Neural cell (in vitro differentiated cells): Measurements from ENCODE around the gene CRISP3. TPM values are rescaled to one million over a fixed set of nuclear protein-coding genes. Genes with fewer than 3 reads are reported as not detected.

Source experiments
- H2AFZ ChIP-seq: fragments of 200-600, 300-800 bp; sonication (generic), shearing (Covaris generic); 2 replicates; pipeline ENCODE4 v1.6.0; 2014; ENCODE audit warnings: low read depth, mild to moderate bottlenecking, antibody characterized with exemption, low read length, moderate library complexity
- H3F3A ChIP-seq: fragments of 200-600 bp; shearing (Covaris generic); 2 replicates; pipeline ENCODE4 v1.6.1; 2016; ENCODE audit warnings: mild to moderate bottlenecking, moderate library complexity, mixed read lengths, antibody characterized with exemption, low read length; ENCODE audit not compliant: insufficient read depth, poor library complexity, severe bottlenecking
- H3K27ac ChIP-seq: fragments of 200-600, 300-800 bp; sonication (generic), shearing (Covaris generic); 2 replicates; pipeline ENCODE4 v1.5.1; 2014; ENCODE audit warnings: mild to moderate bottlenecking, low read length, moderate library complexity
- H3K27me3 ChIP-seq: fragments of 300-800, 200-600 bp; sonication (generic), shearing (Covaris generic); 2 replicates; pipeline ENCODE4 v1.6.0; 2014; ENCODE audit warnings: mild to moderate bottlenecking, low read depth, low read length, moderate library complexity; ENCODE audit not compliant: insufficient read depth
- H3K36me3 ChIP-seq: fragments of 300-800, 200-600 bp; sonication (generic), shearing (Covaris generic); 2 replicates; pipeline ENCODE4 v1.5.1; 2014; ENCODE audit warnings: mild to moderate bottlenecking, antibody characterized with exemption, low read length, moderate library complexity; ENCODE audit not compliant: insufficient read depth
- H3K4me2 ChIP-seq: fragments of 300-800, 200-600 bp; sonication (generic), shearing (Covaris generic); 2 replicates; pipeline ENCODE4 v1.6.0; 2014; ENCODE audit warnings: mild to moderate bottlenecking, low read length
- H3K4me3 ChIP-seq: fragments of 300-800, 200-600 bp; sonication (generic), shearing (Covaris generic); 2 replicates; pipeline ENCODE4 v1.5.1; 2014; ENCODE audit warnings: mild to moderate bottlenecking, low read length, moderate library complexity
- H3K79me2 ChIP-seq: fragments of 200-600 bp; shearing (Covaris generic); replicated peaks from 2 replicates; pipeline ENCODE4 v1.6.0; 2014; ENCODE audit warnings: mild to moderate bottlenecking, low read length, moderate library complexity; ENCODE audit not compliant: insufficient read depth
- H3K9ac ChIP-seq: fragments of 300-800, 200-600 bp; sonication (generic), shearing (Covaris generic); 2 replicates; pipeline ENCODE4 v1.6.1; 2016; ENCODE audit warnings: mild to moderate bottlenecking, low read length, mixed read lengths
- H3K9me2 ChIP-seq: fragments of 200-600 bp; shearing (Covaris generic); 2 replicates; pipeline ENCODE4 v1.6.1; 2016; ENCODE audit warnings: mild to moderate bottlenecking, low read length, mixed read lengths; ENCODE audit not compliant: insufficient read depth
- H3K9me3 ChIP-seq: fragments of 200-600, 300-800 bp; sonication (generic), shearing (Covaris generic); 2 replicates; pipeline ENCODE4 v1.6.1; 2016; ENCODE audit warnings: mild to moderate bottlenecking, mixed run types, low read length, moderate library complexity, mixed read lengths
- H4K20me1 ChIP-seq: fragments of 200-600 bp; shearing (Covaris generic); 2 replicates; pipeline ENCODE4 v1.6.1; 2016; ENCODE audit warnings: mild to moderate bottlenecking, mixed run types; ENCODE audit not compliant: insufficient read depth
- EP300 ChIP-seq: fragments of 450-650 bp; conservative IDR thresholded peaks from 2 replicates; pipeline ENCODE4 v1.6.1; 2014; ENCODE audit warnings: antibody characterized with exemption, mild to moderate bottlenecking, moderate library complexity; ENCODE audit not compliant: poor library complexity, severe bottlenecking
- EZH2 ChIP-seq: fragments of 200-600, 300-800 bp; shearing (Covaris generic), sonication (generic); IDR thresholded peaks from 2 replicates; pipeline ENCODE4 v1.6.1; 2014; ENCODE audit warnings: antibody characterized with exemption, low read length, borderline replicate concordance, mild to moderate bottlenecking; ENCODE audit not compliant: insufficient read depth, poor library complexity, severe bottlenecking
- MXI1 ChIP-seq: fragments of 450-650 bp; conservative IDR thresholded peaks from 2 replicates; pipeline ENCODE4 v1.6.1; 2014; ENCODE audit warnings: antibody characterized with exemption, mild to moderate bottlenecking; ENCODE audit not compliant: poor library complexity, severe bottlenecking
- POLR2AphosphoS5 ChIP-seq: IDR thresholded peaks from 2 replicates; pipeline ENCODE4 v1.6.1; 2012
- RAD21 ChIP-seq: fragments of 450-650 bp; conservative IDR thresholded peaks from 2 replicates; pipeline ENCODE4 v1.6.1; 2014; ENCODE audit warnings: antibody characterized with exemption, mild to moderate bottlenecking, moderate library complexity
- REST ChIP-seq: IDR thresholded peaks from 2 replicates; pipeline ENCODE4 v1.6.1; 2012; ENCODE audit warnings: borderline replicate concordance
- SMC3 ChIP-seq: fragments of 450-650 bp; conservative IDR thresholded peaks from 2 replicates; pipeline ENCODE4 v1.6.1; 2014; ENCODE audit warnings: antibody characterized with exemption, mild to moderate bottlenecking, moderate library complexity; ENCODE audit not compliant: poor library complexity
- TAF1 ChIP-seq: IDR thresholded peaks from 2 replicates; pipeline ENCODE4 v1.6.1; 2012; ENCODE audit warnings: low read depth
- polyA plus RNA-seq: library from polyadenylated mRNA; depleted of rRNA; stranded (reverse); fragments of >200 nt; gene quantifications from 2 replicates; pipeline ENCODE4 v1.2.3, GENCODE V29; 2014
- TF ChIP-seq, protein P1 (sequence below): fragments of 450-650 bp; IDR thresholded peaks from 2 replicates; pipeline ENCODE4 v1.5.1; 2014; ENCODE audit warnings: antibody characterized with exemption, mild to moderate bottlenecking, moderate library complexity; ENCODE audit not compliant: poor library complexity, severe bottlenecking

The CRISP3 gene
- polyA plus RNA-seq, 1 donor from 2014 or later, result not detected

DNA sequence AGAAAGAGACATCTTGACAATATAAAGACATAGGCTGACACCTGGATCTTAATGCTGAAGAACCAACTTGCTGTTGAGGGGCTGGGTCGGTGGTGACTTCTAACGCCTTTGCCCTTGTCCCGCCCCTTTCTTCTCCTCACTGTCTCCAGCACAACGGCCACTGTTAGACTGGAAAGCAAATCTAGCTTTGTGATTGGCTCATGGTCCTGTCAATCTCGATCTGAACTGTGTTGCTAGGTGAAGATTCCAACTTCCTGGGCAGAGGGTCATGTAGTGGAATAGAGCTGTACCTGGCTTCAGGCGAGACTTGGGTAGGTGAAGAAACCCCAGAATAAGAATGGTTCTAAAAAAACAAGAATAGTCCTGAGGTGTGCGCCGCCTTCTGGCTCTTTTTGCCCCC, 43.0 kb upstream of the CRISP3 start, which contains the start of gene PGK2:
Gene PGK2 (minus strand): TSS at position 110 of the 400 bp plus-strand sequence. CDS start 98 bp downstream, at position 12.
- TF ChIP-seq EP300 (no peak), EZH2 (no peak), MXI1 (no peak), REST (no peak)
- TF ChIP-seq, protein P1, sequence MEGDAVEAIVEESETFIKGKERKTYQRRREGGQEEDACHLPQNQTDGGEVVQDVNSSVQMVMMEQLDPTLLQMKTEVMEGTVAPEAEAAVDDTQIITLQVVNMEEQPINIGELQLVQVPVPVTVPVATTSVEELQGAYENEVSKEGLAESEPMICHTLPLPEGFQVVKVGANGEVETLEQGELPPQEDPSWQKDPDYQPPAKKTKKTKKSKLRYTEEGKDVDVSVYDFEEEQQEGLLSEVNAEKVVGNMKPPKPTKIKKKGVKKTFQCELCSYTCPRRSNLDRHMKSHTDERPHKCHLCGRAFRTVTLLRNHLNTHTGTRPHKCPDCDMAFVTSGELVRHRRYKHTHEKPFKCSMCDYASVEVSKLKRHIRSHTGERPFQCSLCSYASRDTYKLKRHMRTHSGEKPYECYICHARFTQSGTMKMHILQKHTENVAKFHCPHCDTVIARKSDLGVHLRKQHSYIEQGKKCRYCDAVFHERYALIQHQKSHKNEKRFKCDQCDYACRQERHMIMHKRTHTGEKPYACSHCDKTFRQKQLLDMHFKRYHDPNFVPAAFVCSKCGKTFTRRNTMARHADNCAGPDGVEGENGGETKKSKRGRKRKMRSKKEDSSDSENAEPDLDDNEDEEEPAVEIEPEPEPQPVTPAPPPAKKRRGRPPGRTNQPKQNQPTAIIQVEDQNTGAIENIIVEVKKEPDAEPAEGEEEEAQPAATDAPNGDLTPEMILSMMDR, result no peak
- no peak within 1 kb of the TSS for H3K4me3 ChIP-seq
- no peaks in the 10 kb centered on the region for H3F3A ChIP-seq

DNA sequence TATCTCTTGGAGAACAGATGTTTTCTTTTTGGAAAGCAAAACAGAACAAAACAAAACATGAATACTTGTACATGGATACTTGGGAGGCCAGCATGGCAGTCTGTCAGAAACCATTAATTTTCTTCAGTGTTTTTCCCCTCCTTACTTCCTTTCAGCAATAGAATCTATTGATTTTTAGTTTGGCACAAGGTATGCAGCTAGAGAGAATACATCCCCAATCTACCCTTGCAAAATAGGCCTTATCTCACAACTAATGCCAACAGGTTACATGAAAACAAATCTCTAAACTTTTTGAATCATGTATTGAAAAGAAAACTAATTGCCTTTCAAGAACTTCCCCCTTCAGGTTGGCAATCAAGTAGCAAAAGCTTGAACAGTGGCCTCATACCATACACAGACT, 40.1 kb upstream of the CRISP3 start:
- Histone ChIP-seq H3K9me2 (no peaks in the 10 kb centered on the region), H3K27me3 (no peaks in the 10 kb centered on the region), H3K4me2 (no peak overlapping the region), H3K36me3 (no peaks in the 10 kb centered on the region), H4K20me1 (no peaks in the 10 kb centered on the region), H2AFZ (no peak overlapping the region), H3K27ac (no peak overlapping the region), H3F3A (no peaks in the 10 kb centered on the region), H3K79me2 (no peaks in the 10 kb centered on the region), H3K4me3 (no peak overlapping the region), H3K9me3 (no peaks in the 10 kb centered on the region), H3K9ac (no peak overlapping the region)
- TF ChIP-seq TAF1, result no peak
- TF ChIP-seq EZH2, result no peak

More for the DNA sequence above, 43.0 kb upstream of the CRISP3 start, which contains the start of gene PGK2:
- Histone ChIP-seq H3K36me3 (no peaks in the 10 kb centered on the region), H3K4me2 (no peak within 1 kb of the TSS), H3K27me3 (no peaks in the 10 kb centered on the region), H3K9me2 (no peaks in the 10 kb centered on the region), H2AFZ (no peak within 1 kb of the TSS), H4K20me1 (no peaks in the 10 kb centered on the region), H3K79me2 (no peaks in the 10 kb centered on the region), H3K9ac (no peak within 1 kb of the TSS), H3K9me3 (no peaks in the 10 kb centered on the region), H3K27ac (no peak within 1 kb of the TSS)

GRCh38 chr6:49782725-49783124, 38.5 kb upstream of the CRISP3 start:
- Histone ChIP-seq H3K9me2 (no peaks in the 10 kb centered on the region), H3K4me3 (no peak overlapping the region), H3K27me3 (no peaks in the 10 kb centered on the region), H3K4me2 (no peak overlapping the region), H3K79me2 (no peaks in the 10 kb centered on the region), H3K36me3 (no peaks in the 10 kb centered on the region), H3K9me3 (no peaks in the 10 kb centered on the region), H3F3A (no peaks in the 10 kb centered on the region), H3K27ac (no peak overlapping the region), H2AFZ (no peak overlapping the region), H4K20me1 (no peaks in the 10 kb centered on the region), H3K9ac (no peak overlapping the region)
- TF ChIP-seq, protein P1, result no peak
- TF ChIP-seq EP300 (no peak), EZH2 (no peak), TAF1 (no peak), MXI1 (no peak), RAD21 (no peak), POLR2AphosphoS5 (no peak), SMC3 (no peak), REST (no peak)
